C4-2B (cell line): ENCODE measurements around the gene CACNA2D1.

Experiments
- H3K27ac ChIP-seq: fragments of 450-650 bp; 2 replicates; pipeline ENCODE4 v1.5.1; 2017
- CTCF ChIP-seq: fragments of 450-650 bp; conservative IDR thresholded peaks from 2 replicates; pipeline ENCODE4 v1.5.1; 2017; ENCODE audit warnings: mild to moderate bottlenecking
- ZFX ChIP-seq: fragments of 450-650 bp; IDR thresholded peaks from 2 replicates; pipeline ENCODE4 v1.6.1; 2017

Gene CACNA2D1

GRCh38 chr7:82406937-82407336, 36.6 kb downstream of the CACNA2D1 start:
- no peak overlapping the region for H3K27ac ChIP-seq
- no peak for TF ChIP-seq CTCF
- no peak for TF ChIP-seq ZFX

- H3K27ac ChIP-seq, result no peak overlapping the region
- TF ChIP-seq CTCF (no peak), ZFX (no peak)
These were observed 38.3 kb downstream of the CACNA2D1 start for GRCh38 chr7:82405301-82405700.

- TF ChIP-seq CTCF (no peak), ZFX (no peak)
- H3K27ac ChIP-seq, result no peak overlapping the region
These were observed 38.9 kb downstream of the CACNA2D1 start for GRCh38 chr7:82404652-82405051.

GRCh38 chr7:82404094-82404493, 39.5 kb downstream of the CACNA2D1 start:
- no peak overlapping the region for H3K27ac ChIP-seq
- TF ChIP-seq ZFX, result no peak
- TF ChIP-seq CTCF, result no peak

GRCh38 chr7:82397879-82398524, 45.6 kb downstream of the CACNA2D1 start:
- H3K27ac ChIP-seq, result no peak overlapping the region
- TF ChIP-seq ZFX (no peak), CTCF (no peak)

- TF ChIP-seq ZFX, result no peak
- TF ChIP-seq CTCF, result no peak
- H3K27ac ChIP-seq, result no peak overlapping the region
These were observed 47.2 kb downstream of the CACNA2D1 start for GRCh38 chr7:82396343-82396742.

- H3K27ac ChIP-seq, result no peak overlapping the region
- TF ChIP-seq CTCF (no peak), ZFX (no peak)
These were observed 48.4 kb downstream of the CACNA2D1 start for GRCh38 chr7:82395147-82395546.
